Transverse colon (tissue), 4 donors: ENCODE results near the gene TOR1B.

Source experiments
- EP300 ChIP-seq: sonication (generic); formaldehyde crosslinking; IDR thresholded peaks from one replicate; pipeline ENCODE4 v1.6.1; 2017; ENCODE audit warnings: antibody characterized with exemption, low read depth
- POLR2A ChIP-seq: fragments of 450-650 bp; IDR thresholded peaks from one replicate; pipeline ENCODE4 v1.6.1; 2016; ENCODE audit warnings: antibody characterized with exemption, mild to moderate bottlenecking, moderate library complexity
- POLR2AphosphoS5 ChIP-seq, 3 donors: sonication (generic); formaldehyde crosslinking; IDR thresholded peaks; one replicate each; pipeline ENCODE4 v1.6.1; 2016; ENCODE audit warnings: antibody characterized with exemption in 3 of 3
- TF ChIP-seq, protein P1 (sequence below), 5 experiments: fragments of 200-600 bp in 3 of 5; fragments of 450-650 bp in 2 of 5; sonication (generic) in 3 of 5; IDR thresholded peaks; 1 replicate in 2 of 5; 2 replicates in 3 of 5; pipeline ENCODE4 v1.5.1; 2016 to 2017; ENCODE audit warnings: antibody characterized with exemption in 5 of 5, inconsistent platforms in 3 of 5, mild to moderate bottlenecking in 2 of 5, moderate library complexity in 1 of 5

DNA sequence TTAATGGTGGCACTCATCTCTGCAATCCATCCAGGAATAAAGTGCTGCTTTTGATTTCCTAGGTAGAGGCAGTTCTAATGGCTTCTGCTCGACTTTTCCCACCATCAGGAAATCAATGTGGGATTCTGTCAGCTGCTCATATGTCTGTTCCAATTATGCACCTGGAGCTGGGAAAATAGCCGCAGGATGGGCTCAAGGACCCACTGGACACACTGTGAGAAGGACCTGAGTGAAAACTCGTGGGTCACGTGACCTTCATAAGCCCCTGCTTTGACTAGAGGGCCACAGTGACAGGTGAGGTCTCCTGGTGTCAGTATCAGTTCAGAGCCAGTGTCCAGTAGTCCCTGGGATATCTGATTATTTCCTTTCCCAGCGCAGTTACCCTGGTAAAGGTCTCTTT lies 32.2 kb upstream of the TOR1B start:
- no peak for TF ChIP-seq EP300
- TF ChIP-seq, protein P1, sequence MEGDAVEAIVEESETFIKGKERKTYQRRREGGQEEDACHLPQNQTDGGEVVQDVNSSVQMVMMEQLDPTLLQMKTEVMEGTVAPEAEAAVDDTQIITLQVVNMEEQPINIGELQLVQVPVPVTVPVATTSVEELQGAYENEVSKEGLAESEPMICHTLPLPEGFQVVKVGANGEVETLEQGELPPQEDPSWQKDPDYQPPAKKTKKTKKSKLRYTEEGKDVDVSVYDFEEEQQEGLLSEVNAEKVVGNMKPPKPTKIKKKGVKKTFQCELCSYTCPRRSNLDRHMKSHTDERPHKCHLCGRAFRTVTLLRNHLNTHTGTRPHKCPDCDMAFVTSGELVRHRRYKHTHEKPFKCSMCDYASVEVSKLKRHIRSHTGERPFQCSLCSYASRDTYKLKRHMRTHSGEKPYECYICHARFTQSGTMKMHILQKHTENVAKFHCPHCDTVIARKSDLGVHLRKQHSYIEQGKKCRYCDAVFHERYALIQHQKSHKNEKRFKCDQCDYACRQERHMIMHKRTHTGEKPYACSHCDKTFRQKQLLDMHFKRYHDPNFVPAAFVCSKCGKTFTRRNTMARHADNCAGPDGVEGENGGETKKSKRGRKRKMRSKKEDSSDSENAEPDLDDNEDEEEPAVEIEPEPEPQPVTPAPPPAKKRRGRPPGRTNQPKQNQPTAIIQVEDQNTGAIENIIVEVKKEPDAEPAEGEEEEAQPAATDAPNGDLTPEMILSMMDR (IDR thresholded peaks at IDR 0.05), result no peak
- TF ChIP-seq POLR2A, result no peak
- TF ChIP-seq POLR2AphosphoS5 (IDR thresholded peaks at IDR 0.05), result no peak
